ENCODE measurements around the gene PRDX6. TPM values are rescaled to one million over a fixed set of nuclear protein-coding genes. Genes with fewer than 3 reads are reported as not detected.

PRDX6 gene
- total RNA-seq, 4 donors from 2014 or later = 141 to 247 (median 175) TPM

DNA sequence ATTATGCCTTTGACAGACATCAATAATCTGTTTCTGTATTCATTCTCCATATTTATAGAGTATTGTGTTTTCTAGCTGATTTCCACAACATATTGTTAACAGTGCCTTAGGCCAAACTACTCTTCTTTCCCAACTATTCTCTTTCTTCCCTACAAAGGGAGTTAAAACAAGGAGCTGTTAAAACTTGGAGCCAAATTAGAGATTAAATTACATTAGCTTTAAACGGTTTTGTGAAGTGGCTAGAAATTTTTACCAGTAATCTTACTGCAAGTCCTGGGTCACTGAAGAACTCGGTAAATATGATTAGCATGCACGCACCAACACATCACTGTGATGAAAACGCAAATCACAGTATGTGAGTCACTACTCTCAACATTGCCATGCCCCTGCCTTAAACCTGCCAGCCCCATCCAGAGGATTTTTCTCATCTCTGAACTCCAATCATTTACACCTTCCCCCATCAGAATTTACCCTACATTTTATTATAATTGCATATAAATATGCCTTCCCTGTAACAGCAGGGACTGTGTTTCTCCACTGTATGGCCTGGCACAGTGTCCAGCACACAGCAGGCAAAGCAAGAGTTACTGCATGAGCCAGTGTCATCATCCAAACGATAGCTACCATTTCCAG, 1.5 kb upstream of the PRDX6 start:
- H3K4me1 ChIP-seq = peaks cover 41 to 64% (median 47%) of the 10 kb centered on the region in 3 donors
- TF ChIP-seq, protein P1, sequence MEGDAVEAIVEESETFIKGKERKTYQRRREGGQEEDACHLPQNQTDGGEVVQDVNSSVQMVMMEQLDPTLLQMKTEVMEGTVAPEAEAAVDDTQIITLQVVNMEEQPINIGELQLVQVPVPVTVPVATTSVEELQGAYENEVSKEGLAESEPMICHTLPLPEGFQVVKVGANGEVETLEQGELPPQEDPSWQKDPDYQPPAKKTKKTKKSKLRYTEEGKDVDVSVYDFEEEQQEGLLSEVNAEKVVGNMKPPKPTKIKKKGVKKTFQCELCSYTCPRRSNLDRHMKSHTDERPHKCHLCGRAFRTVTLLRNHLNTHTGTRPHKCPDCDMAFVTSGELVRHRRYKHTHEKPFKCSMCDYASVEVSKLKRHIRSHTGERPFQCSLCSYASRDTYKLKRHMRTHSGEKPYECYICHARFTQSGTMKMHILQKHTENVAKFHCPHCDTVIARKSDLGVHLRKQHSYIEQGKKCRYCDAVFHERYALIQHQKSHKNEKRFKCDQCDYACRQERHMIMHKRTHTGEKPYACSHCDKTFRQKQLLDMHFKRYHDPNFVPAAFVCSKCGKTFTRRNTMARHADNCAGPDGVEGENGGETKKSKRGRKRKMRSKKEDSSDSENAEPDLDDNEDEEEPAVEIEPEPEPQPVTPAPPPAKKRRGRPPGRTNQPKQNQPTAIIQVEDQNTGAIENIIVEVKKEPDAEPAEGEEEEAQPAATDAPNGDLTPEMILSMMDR (IDR thresholded peaks at IDR 0.05) = no peak
- TF ChIP-seq POLR2A (IDR thresholded peaks at IDR 0.05) = no peak
- H3K27me3 ChIP-seq = no peaks in the 10 kb centered on the region
- peaks cover 0 to 9% (median 4%) of the 10 kb centered on the region in 3 donors for H3K9me3 ChIP-seq
- peak overlapping the region in 3 of 4 donors; percentile 70 to 92 (median 88) for H3K4me3 ChIP-seq
- DNase-seq = no peak
- H3K27ac ChIP-seq = peak overlapping the region; percentile 88 to 97 (median 92)
- 19 to 21% methylated on average over 5 of the region's 5 CpGs for WGBS, 2 donors
- intact Hi-C loops (cut with DNase I) = no loop called here
- H3K36me3 ChIP-seq = peaks cover 0 to 15% (median 0%) of the 10 kb centered on the region in 3 donors

GRCh38 chr1:173476197-173476664, 904 bp upstream of the PRDX6 start:
- H3K36me3 ChIP-seq = peaks cover 0 to 15% (median 3%) of the 10 kb centered on the region in 3 donors
- intact Hi-C loops (cut with DNase I) = no loop called here
- peaks cover 0 to 3% (median 0%) of the 10 kb centered on the region in 3 donors for H3K9me3 ChIP-seq
- H3K4me1 ChIP-seq = peaks cover 41 to 70% (median 47%) of the 10 kb centered on the region in 3 donors
- peak overlapping the region; percentile 70 to 92 (median 88) for H3K4me3 ChIP-seq
- H3K27me3 ChIP-seq = no peaks in the 10 kb centered on the region
- no peak for DNase-seq
- no peak for TF ChIP-seq POLR2A (IDR thresholded peaks at IDR 0.05)
- TF ChIP-seq, protein P1 (IDR thresholded peaks at IDR 0.05) = no peak
- peak overlapping the region; percentile 88 to 97 (median 92) for H3K27ac ChIP-seq
- WGBS, 2 donors = 19 to 21% methylated on average over 5 of the region's 5 CpGs

DNA sequence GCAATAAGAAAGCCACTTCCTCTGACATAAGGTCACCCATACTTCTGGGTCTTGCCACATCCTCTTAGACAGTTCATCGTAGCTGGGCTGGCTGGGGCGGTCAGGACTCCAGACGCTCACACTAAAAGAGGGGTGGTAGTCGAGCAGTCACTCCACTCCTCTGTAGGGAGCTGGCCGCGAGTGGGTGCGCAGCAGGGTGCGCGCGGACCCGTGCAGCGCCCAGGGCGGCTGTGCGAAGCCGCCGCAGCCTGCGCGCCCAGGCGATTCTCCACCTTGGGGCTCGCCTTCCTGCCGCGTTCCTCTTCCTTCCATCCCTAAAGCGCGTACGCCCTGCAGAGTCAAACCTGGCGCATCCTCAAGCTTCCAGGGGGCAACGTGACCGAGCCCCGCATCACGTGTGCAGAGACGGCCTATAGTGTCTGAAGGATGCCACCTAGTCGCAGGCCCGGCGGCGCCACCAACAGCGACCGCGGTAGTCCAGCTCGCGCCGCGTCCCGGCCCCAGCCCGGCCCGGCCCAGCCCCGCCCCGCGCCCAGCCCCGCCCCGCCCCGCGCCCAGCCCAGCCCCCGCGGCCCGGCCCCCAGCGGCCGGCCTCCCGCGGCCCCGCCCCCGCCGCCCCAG, 360 bp upstream of the PRDX6 start:
- intact Hi-C loops (cut with DNase I) = no loop called here
- H3K4me1 ChIP-seq = peaks cover 41 to 70% (median 47%) of the 10 kb centered on the region in 3 donors
- TF ChIP-seq POLR2A (IDR thresholded peaks at IDR 0.05) = peak in 2 of 4 donors; percentile 69 to 72
- TF ChIP-seq, protein P1 (IDR thresholded peaks at IDR 0.05) = peak in 2 of 6 experiments; percentile 4 to 6
- peak overlapping the region; percentile 70 to 92 (median 88) for H3K4me3 ChIP-seq
- H3K27me3 ChIP-seq = no peaks in the 10 kb centered on the region
- H3K9me3 ChIP-seq = no peaks in the 10 kb centered on the region
- WGBS, 2 donors = 1 to 2% methylated on average over 5 to 6 of the region's 62 CpGs
- peaks cover 4 to 18% (median 9%) of the 10 kb centered on the region in 3 donors for H3K36me3 ChIP-seq
- peak overlapping the region; percentile 92 to 99 (median 98) for H3K27ac ChIP-seq
- DNase-seq = peak; percentile 77

- no peak for DNase-seq
- intact Hi-C loops (cut with DNase I) = no loop called here
- Histone ChIP-seq H3K27ac (peak overlapping the region; percentile 92 to 99 (median 98)), H3K9me3 (no peaks in the 10 kb centered on the region), H3K4me1 (peaks cover 41 to 68% (median 47%) of the 10 kb centered on the region in 3 donors), H3K4me3 (peak overlapping the region; percentile 70 to 92 (median 88)), H3K36me3 (peaks cover 14 to 32% (median 18%) of the 10 kb centered on the region in 3 donors), H3K27me3 (no peaks in the 10 kb centered on the region)
- 11 to 22% methylated on average over 6 to 9 of the region's 9 CpGs for WGBS, 2 donors
- TF ChIP-seq, protein P1 (IDR thresholded peaks at IDR 0.05) = no peak
- TF ChIP-seq POLR2A (IDR thresholded peaks at IDR 0.05) = no peak
These were observed 1.0 kb downstream of the PRDX6 start for GRCh38 chr1:173478094-173478674.
